ENCODE data around the gene SGO2.

The SGO2 gene, protein sequence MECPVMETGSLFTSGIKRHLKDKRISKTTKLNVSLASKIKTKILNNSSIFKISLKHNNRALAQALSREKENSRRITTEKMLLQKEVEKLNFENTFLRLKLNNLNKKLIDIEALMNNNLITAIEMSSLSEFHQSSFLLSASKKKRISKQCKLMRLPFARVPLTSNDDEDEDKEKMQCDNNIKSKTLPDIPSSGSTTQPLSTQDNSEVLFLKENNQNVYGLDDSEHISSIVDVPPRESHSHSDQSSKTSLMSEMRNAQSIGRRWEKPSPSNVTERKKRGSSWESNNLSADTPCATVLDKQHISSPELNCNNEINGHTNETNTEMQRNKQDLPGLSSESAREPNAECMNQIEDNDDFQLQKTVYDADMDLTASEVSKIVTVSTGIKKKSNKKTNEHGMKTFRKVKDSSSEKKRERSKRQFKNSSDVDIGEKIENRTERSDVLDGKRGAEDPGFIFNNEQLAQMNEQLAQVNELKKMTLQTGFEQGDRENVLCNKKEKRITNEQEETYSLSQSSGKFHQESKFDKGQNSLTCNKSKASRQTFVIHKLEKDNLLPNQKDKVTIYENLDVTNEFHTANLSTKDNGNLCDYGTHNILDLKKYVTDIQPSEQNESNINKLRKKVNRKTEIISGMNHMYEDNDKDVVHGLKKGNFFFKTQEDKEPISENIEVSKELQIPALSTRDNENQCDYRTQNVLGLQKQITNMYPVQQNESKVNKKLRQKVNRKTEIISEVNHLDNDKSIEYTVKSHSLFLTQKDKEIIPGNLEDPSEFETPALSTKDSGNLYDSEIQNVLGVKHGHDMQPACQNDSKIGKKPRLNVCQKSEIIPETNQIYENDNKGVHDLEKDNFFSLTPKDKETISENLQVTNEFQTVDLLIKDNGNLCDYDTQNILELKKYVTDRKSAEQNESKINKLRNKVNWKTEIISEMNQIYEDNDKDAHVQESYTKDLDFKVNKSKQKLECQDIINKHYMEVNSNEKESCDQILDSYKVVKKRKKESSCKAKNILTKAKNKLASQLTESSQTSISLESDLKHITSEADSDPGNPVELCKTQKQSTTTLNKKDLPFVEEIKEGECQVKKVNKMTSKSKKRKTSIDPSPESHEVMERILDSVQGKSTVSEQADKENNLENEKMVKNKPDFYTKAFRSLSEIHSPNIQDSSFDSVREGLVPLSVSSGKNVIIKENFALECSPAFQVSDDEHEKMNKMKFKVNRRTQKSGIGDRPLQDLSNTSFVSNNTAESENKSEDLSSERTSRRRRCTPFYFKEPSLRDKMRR

DNA sequence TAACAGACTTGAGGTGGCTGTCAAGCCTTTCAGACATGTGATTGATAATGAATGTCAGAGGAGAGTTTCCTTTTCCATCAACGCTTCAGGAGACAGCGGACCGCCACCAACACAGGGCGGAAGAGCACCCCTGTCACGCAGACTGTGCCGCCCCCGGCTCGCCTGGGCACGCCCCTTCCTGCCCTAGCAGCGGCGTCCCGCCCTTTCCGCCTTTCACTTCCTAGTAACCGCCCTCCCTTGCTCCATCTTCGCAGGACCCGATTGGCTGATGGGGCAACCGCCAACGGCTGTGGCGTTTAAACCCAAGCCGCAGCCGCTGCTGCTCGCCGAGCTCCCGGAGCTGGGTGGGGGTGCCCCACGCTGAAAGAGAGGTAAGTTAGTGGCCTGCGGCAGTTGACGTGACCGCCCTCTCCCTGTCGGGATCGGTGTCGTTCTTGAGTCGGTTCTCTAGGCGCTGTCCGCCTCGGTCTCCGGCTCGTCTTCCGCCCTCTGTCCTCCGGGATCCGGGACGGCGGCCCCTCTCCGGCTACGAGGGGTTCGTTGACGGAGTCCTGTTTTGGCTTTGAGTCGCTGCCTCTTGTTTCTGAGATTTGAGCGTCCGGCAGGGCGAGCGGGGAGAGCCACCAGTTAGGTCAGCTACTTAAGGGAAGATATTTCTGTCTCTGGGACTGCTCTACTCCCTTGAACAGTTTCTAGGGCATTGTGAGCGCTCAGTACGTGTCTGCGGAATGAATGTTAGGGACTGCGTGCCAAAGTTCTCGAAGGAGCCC lies at the start of gene SGO2:
TSS of gene SGO2 (plus strand) at position 326 of the 770 bp plus-strand sequence. CDS start 6,769 bp downstream, outside the sequence.
- peak; percentile 96 for DNase-seq

DNA sequence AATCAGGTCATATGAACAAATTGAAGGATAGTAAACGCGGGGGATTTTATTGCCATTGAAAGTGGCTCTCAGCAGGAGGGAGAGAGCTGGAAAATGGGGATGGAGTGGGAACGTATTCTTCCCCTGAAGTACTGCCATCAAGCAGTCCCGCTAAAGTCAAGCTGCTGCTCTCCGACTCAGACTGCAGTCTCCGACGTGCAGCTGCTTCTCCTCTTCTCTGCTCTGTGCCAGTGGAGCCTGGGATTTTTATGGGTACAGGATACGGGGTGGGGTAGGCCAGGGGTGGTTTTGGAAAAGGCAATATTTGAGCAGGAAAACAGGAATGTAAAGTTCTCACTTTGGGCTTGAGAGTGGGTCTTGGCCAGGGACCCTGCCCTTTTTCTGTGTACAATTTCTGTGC lies 49.2 kb upstream of the SGO2 start:
- DNase-seq: no peak

DNA sequence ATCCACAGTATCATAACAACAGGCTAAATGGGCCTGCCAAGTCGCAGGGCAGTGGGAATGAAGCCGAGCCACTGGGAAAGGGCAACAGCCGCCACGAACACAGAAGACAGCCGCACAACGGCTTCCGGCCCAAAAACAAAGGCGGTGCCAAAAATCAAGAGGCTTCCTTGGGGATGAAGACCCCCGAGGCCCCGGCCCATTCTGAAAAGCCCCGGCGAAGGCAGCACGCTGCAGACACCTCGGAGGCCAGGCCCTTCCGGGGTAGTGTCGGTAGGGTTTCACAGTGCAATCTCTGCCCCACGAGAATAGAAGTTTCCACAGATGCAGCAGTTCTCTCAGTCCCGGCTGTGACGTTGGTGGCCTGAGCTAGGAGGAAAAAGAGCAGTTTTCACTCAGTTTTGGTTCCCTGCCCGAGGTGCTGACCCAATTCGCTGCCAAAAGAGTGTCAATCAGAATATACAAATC lies 48.3 kb upstream of the SGO2 start:
- no peak for DNase-seq

DNA sequence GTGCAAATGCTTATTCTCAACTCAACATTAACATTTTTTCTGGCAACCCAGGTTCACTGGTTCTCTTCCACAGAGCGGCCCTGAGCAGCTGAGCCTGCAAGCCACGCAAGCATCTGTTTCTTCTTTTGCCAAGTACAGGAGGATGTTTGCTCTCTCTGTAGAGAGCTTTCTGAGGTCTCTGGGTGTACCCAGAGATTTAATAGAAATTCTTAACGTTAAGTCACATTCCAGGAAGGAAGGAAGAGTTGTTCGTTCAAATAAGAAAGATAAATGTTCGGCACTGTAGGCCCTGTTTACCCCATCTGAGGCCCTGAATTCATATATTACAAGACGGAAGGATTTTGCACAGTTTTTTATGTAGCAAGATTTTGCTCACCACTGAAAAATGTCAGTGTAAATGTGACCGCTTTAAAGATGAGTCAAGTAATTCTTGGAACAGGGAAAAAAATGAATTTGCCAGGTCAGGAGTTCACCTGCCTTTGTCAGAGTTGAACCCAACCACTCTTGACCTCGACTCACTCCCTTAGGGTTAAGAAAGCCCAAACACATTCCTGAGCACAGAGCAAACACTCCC lies 46.2 kb upstream of the SGO2 start:
- DNase-seq: no peak

DNA sequence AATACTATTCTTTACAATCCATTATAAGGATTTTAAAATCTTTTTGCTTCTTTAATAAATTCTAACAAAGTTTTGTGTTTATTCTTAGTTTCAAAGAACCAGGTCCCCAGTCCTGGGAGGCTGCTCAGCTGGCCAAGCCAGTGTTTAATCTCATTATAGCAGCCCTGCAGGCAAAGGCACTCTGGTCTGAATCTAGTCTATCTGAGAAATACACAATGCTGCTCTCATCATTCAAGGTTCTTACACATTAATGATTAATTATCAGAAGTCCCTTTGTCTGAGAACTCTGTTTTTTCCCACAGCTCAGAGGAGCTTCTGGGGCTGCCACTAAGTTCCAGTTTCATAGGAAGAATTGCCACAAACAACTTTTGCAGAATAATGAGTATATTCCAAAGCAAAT lies 43.8 kb upstream of the SGO2 start:
- DNase-seq: no peak

DNA sequence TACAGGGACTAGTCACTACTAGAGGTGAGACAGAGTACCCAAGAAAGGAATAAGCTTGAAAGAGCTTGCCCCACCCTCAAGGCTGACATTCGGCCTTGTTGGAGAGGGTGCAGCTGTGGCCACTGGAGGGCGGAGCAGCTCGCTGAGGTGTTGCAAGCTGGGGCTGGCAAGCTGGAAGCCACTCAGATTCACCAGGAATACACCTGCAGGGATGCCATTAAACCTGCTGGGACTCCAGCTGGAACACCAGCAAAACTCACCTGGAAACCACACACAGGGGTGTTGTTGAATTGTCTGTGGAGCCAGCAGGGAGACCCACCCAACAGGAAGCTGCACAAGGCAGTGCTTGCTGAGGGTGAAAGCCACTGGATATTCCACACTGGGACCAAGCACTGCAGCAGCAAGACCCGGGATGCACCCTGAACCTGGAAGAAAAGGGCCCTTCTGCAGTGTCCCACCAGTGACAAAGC lies 42.2 kb upstream of the SGO2 start:
- DNase-seq: no peak

DNA sequence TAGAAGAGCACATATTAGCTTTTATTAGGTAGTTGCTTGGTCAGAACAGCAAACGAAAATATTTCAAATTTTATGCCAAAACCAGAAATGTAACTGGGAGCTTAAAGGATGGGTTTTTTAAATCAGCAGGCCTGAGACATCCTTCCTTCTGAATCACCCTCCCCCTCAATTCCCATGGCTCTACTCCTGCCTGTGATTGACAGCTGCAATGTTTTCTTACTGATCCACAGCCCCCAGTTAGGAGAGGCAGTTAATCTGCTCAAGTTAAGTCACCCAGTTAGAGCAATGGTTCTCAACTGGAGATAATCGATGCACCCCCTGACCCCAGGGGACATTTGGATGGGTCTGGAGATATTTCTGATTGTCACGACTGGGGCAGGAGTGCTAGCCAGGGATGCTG lies 41.1 kb upstream of the SGO2 start:
- no peak for DNase-seq

DNA sequence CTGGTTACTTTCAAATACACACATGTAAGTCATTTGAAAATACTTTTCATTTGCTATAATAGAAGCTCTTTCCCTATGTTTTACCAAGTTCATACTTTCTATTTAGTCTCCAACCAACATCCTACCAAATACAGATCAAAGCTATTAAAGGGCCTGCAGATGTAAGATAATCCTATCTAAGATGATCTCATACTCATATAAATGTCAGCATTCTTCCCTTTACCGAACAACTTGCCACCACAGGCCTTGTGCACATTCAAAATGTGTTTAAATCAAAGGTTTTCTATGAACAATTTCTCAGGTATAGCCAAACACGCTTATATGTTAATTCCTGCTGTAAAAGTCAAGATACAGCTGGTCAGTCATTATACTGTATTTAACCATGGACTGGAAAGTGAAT lies 39.5 kb upstream of the SGO2 start:
- DNase-seq: no peak

DNA sequence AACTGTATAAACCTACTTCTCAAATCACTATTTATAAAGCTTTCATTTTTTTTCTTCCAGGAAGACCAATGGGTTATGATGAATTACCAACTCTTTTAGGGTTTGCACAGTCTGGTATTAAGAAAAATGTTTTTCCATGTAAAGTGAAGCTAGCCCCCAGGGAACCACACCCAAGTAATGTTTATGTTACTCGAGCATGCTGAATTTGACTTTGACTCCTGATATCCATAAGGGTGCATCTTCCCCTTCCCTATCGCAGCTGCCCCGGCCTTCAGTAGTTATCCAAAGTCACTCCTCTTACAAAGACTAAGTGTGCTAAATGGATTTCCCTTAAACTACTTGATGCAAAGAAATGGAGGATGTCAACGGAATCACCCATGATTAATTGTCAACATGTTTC lies 37.8 kb upstream of the SGO2 start:
- DNase-seq: no peak

DNA sequence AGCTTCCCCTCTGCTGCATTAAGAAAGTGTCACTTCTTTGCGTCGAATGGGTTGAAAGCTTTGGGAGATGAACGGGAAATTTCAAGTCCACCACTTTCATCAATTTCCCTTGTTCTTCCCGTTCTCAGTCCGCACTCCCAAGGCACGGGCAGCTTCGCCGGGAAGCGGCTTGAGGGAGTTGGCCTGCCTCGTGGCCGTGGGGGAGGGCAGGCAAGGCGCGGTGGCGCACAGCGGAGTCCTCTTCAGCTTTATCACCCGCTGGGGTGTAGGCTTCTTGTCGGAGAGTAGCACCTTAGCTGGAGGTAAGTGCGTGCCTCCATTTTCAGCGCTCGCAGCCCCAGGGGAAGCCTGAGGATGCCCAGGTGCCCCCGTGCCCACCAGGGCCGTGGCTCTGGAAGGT lies 36.0 kb upstream of the SGO2 start:
- no peak for DNase-seq

DNA sequence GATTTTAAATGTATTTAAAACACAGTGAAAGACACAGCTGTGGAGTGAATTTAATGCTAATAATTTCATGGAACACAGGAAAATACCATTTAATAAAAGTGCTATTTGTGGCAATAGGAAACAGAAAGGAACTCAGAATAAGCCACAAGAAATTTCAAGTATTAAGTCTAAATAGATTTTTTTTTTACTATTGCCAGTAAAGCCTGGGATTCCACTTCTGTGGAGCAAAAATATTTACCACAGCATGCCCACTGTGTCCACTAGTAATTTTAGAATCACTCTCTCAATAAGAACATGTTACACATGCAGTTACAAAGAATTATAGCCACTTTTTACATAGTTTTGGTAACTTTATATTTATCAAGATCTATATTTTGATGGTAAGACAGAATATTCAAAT lies 33.4 kb upstream of the SGO2 start:
- DNase-seq: no peak

DNA sequence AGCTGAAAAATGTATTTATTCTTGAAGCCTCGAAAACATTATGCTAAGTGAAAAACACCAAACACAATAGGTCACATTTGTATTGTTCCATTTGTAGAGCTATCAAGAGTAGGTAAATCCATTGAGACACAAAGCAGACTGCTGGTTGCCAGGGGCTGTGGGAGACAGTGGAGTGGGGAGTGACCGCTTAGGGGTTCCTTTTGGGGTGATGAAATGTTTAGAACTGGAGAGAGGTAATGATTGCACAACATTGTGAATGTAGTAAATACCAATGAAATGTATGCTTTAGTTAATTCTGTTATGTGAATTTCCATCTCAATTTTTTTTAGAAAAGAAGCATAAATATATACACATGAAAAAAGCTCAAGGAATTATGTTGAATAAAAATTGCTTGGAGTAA lies 32.0 kb upstream of the SGO2 start:
- no peak for DNase-seq

DNA sequence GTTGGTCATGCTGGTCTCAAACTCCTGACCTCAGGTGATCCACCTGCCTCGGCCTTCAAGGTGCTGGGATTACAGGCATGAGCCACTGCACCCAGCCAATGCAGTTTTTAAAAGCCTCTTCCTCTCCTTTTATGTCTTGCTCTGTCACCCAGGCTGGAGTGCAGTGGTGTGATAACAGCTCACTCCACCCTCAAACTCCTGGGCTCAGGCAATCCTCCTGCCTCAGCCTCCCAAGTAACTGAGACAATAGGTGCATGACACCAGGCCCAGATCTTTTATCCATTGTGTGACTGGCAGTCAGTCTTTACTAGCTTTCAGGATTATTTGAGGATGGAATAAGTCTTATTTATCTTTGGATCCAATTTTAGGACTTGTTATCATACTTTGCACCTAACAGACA lies 29.3 kb upstream of the SGO2 start:
- no peak for DNase-seq

DNA sequence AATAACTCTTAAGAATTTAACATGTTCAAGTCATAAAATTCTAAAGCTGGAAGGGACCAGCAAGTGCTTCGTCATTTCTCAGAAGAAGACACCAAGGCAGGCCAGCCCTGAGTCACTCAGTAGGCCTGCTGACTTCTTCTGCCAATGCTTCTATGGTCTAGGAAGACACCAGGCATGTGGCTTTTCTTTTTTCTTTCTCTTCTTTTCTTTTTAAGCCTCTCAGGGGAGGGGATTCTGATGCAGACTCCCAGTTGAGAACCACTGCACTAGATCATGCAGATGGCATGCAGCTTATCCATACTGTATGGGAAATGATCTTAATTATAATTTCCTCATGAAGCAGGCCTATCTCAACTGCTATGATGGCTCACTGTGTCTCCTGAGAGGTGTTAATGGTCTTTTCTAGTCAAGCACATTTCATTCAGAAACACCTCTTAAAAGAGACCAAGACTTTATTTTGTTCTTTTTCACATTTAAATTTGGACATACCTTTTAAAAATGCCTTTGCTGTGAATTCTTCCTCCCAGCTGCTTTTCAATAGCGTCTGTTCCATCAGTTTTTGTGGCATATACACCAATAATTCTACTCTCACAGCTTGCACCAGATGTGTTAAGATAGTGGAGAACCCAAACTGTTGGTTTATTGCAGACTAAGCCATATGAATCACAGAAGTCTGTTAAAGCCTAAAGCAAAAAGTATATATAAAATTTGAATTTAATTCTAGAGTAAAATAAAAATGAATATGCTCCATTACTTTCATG lies 27.4 kb upstream of the SGO2 start:
- no peak for DNase-seq

DNA sequence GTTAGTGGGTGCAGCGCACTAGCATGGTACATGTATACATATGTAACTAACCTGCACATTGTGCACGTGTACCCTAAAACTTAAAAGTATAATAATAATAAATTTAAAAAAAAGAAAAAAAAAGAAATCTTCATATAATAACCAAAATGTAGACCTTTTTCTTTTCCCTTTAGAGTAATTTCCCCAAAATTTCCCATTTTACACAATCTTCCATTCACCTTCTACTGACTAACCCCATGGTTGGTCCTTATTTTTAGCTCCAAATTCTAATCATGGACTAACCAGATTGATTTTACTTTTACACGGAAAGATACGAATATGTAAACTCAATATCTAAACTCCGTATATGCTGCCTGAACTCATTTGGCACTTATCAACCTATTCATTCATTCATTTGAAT lies 23.8 kb upstream of the SGO2 start:
- no peak for DNase-seq

DNA sequence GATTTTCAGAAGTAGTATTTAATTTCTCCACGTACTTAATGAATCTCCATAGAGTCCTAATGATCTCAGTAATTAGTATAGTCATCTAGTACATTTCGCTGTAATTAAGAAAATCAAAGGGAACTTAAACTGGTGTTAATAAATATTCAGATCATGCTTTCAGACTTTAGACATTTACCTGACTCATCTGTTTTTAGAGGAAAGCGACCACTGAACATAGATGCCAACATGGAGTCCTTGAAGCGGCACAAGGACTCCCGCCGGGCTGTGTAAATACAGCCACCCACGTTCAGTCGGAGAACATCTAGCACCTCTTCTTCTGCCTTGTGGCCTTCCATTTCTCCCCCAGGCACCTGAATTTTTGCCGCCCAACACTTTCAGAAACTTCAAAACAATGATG lies 19.3 kb upstream of the SGO2 start:
- DNase-seq: no peak

DNA sequence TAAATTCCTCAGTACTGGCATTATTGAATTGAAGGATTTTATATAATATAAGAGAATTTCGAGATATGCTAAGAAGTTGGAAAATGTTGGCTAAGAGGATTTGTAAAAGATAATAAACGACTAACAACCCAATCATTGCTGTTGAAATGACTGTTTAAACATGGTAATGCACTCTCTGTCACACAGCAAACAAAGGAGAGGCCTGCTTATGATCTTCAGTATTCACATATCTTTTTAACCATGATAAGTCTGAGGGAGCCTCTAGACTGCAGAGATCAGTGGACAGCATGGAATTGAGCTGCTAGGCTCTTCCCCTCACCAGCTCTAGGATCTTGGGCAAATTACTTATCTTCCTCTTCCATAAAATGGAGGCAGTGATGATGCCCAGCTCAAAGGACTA lies 18.8 kb upstream of the SGO2 start:
- no peak for DNase-seq

DNA sequence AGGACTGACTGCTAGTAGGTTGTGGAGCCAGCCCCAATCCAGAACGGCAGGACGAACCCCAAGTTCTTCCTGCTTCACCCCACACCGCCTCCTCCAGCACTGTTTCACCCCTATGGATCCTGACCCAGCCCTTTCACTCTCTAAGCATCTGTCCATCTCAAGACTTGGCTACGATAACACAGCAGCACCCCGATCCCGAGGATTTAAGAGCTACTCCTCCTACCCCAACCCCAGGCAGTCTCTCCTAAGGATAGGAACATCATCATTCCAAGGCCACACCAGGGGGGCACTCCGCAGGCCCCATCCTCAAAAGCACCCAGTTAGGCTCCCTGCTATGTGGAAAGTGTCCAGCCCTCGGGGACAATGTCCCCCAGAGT lies 16.8 kb upstream of the SGO2 start:
- DNase-seq: no peak

DNA sequence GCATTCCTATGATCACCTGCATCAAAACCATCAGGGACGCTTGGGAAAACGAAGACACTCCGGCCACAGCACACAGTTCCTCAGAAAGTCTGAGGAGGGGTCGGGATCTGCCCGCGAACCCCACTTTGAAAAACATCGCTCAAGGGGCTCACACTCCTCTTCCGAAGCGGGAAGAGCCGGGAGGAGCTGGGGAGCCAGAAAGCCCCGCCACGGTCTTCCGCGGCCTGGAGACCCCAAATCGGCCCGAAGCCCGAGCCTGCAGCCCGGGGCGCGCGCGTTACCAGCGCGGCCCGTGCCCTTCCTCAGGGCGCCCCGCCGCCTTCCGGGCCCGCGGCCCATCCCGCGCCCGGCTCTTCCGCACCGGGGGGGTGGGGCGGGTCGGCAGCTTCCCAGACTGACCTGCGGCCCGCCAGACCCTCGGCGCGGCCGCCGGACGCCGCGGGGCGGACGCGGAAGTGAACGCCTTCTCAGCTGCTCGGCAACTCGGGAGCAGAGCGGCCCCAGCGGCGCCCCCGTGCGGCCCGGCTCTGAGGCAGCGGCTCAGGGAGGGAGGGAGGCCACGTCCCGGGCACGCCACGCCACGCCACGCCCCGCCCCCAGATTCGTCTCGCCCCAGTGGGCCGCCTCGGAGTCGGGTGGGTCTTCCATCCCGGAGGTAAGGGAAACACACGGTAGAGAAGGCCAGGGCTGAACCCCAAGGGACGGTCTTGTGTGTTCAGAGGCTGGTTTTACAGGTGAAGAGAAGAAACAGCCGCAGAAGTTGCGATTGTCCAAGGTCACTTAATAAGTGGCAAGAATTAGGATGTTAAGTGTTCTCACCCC lies 16.2 kb upstream of the SGO2 start, which contains the start of gene KCTD18:
TSS of gene KCTD18 (minus strand) at position 457 of the 822 bp plus-strand sequence. CDS start 3,052 bp downstream, outside the sequence.
- peak; percentile 93 for DNase-seq

DNA sequence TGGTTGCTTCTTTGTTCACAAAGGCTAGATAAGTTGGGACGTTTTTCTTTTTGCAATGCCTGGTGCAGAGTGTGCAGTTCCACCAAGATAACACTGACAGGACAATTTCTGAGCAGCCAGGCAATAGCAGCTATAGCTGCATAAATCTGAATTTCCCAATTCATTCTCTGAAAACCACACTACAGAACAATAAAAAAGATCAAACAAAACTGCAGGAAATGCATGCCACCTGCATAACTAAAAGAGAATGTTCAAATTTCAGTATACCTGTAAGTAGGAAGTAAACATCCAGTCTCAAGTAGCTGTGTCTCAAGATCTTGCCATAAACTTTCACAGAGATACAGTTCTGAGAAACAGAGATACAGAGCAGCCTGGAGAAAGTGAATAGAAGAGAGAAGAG lies 10.9 kb upstream of the SGO2 start:
- DNase-seq: no peak

All from retina (tissue), 1 donor.